Left ventricle myocardium inferior (tissue), 1 donor: ENCODE results near the gene EIF2A. TPM values are rescaled to one million over a fixed set of nuclear protein-coding genes. Genes with fewer than 3 reads are reported as not detected.
"Not testable (repeated sequence)": the region's sequence is repeated elsewhere in the genome, so short reads cannot be mapped to it uniquely, and the experiment has no call there.

Experiments used
- DNase-seq: peaks from one replicate; pipeline ENCODE4 v3.0.0-alpha.2; 2020
- H3K27ac ChIP-seq: fragments of 200-600 bp; replicated peaks from 2 replicates; pipeline ENCODE4 v1.8.0; 2021
- H3K27me3 ChIP-seq: fragments of 200-600 bp; 2 replicates; pipeline ENCODE4 v1.8.0; 2021; ENCODE audit warnings: low read depth
- H3K36me3 ChIP-seq: fragments of 200-600 bp; 2 replicates; pipeline ENCODE4 v1.8.0; 2021
- H3K4me1 ChIP-seq: fragments of 200-600 bp; 2 replicates; pipeline ENCODE4 v1.8.0; 2021
- H3K4me3 ChIP-seq: fragments of 200-600 bp; 2 replicates; pipeline ENCODE4 v1.8.0; 2021; ENCODE audit warnings: mild to moderate bottlenecking, moderate library complexity
- H3K9me3 ChIP-seq: fragments of 200-600 bp; replicated peaks from 2 replicates; pipeline ENCODE4 v1.8.0; 2021
- intact Hi-C: fragments of 100-400 bp; cut with micrococcal nuclease; formaldehyde crosslinking; loops from one replicate; pipeline ENCODE4 v1.11.0; 2022
- total RNA-seq: library from RNA; stranded (reverse); fragmentation: NEBNext Ultra II Directional; extraction: Animal tissue kit (Norgen Biotek cat#: 25700); gene quantifications from one replicate; pipeline ENCODE4 v1.2.1, GENCODE V29; 2021
- TF ChIP-seq, protein P1 (sequence below): fragments of 200-600 bp; IDR thresholded peaks from 2 replicates; pipeline ENCODE4 v1.8.0; 2021; ENCODE audit warnings: antibody characterized with exemption, mild to moderate bottlenecking, borderline replicate concordance
- donor health status: DM: no; HTN: yes; CAD: no; lungs with severe emphysema.

The EIF2A gene
- total RNA-seq, 1 donor from 2014 or later = 71.6 TPM

DNA sequence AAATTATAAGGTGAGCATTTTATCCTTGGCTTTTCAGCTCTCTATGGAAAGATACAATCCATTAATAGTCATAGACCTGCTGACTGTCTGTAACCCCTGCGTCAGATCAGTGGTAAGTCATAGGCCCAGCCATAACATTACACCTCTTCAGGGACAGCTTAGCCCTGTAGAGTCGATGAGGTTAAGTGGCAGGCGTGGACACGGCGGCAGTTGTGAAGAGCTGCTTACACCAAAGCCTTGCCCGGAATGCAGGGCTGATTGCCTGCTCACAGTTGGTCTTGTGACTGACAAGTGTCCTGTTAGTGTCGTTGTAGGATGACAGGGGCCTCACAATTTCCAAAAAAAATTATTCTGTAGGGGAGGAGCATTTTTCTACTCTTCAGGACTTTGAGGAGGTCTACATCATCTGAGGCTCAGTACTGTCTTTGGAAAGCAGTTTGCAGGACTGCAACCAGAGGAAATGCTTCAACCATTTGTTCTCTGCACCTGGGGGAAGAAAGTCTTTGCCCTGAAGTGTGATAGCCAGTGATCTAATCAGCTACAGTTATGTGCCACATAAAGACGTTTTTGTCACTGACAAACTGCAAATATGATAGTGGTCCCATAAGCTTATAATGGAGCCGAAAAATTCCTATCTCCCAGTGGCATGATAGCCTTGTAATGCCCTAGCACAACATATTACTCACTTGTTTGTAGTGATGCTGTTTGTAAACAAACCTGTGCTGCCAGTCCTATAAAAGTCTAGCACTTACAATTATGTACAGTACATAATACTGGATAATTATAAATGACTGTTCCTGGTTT lies 41.6 kb downstream of the EIF2A start:
- TF ChIP-seq, protein P1, sequence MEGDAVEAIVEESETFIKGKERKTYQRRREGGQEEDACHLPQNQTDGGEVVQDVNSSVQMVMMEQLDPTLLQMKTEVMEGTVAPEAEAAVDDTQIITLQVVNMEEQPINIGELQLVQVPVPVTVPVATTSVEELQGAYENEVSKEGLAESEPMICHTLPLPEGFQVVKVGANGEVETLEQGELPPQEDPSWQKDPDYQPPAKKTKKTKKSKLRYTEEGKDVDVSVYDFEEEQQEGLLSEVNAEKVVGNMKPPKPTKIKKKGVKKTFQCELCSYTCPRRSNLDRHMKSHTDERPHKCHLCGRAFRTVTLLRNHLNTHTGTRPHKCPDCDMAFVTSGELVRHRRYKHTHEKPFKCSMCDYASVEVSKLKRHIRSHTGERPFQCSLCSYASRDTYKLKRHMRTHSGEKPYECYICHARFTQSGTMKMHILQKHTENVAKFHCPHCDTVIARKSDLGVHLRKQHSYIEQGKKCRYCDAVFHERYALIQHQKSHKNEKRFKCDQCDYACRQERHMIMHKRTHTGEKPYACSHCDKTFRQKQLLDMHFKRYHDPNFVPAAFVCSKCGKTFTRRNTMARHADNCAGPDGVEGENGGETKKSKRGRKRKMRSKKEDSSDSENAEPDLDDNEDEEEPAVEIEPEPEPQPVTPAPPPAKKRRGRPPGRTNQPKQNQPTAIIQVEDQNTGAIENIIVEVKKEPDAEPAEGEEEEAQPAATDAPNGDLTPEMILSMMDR = no peak
- Histone ChIP-seq H3K36me3 (peaks cover 27% of the 10 kb centered on the region), H3K4me1 (peaks cover 12% of the 10 kb centered on the region), H3K4me3 (peak overlapping the region; percentile 6), H3K27me3 (no peaks in the 10 kb centered on the region), H3K27ac (peak overlapping the region; percentile 80), H3K9me3 (no peaks in the 10 kb centered on the region)
- DNase-seq = peak; percentile 51
- intact Hi-C loops = no loop called here

DNA sequence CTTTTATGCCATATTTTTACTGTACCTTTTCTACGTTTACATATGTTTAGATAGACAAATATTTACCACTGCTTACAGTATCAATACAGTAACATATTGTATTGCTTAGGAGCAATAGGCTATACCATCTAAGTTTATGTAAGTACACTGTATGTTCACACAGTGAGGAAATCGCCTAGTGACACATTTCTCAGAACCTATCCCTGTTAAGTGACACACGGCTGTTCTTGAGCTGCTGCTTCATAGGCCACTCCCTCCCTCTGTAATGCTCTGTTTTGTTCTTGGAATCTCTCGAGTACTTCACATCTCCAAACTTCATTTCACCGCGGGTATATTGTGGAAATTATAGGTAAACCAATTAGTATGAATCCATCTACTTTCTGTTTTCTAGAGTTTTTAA lies 43.2 kb downstream of the EIF2A start:
- no peak for DNase-seq
- Histone ChIP-seq H3K9me3 (no peaks in the 10 kb centered on the region), H3K27ac (no peak overlapping the region), H3K36me3 (peaks cover 12% of the 10 kb centered on the region), H3K27me3 (no peaks in the 10 kb centered on the region), H3K4me1 (peaks cover 12% of the 10 kb centered on the region), H3K4me3 (no peak overlapping the region)
- intact Hi-C loops = no loop called here
- TF ChIP-seq, protein P1 = no peak

DNA sequence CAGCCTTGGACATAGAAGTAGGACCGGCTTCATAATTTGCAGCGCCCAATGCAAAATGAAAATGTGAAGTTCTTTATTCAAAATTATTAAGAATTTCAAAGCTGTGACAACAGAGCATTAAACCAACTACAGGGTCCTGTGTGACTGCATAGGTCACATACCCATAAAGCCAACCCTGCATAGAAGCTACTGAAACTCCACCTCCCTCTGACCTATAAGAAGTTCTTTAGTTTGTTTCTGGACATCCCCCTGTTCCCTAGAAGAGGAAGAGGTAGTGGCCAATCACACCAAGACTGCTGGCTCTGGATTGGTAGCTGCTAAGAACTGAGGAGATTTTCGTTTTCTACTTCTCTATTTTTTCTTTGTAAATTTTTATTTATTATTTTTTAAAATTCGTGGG lies 47.6 kb downstream of the EIF2A start:
- no peak for DNase-seq
- TF ChIP-seq, protein P1 = no peak
- H3K27me3 ChIP-seq = no peaks in the 10 kb centered on the region
- H3K4me3 ChIP-seq = no peak overlapping the region
- H3K4me1 ChIP-seq = peaks cover 2% of the 10 kb centered on the region
- H3K27ac ChIP-seq = no peak overlapping the region
- H3K36me3 ChIP-seq = no peaks in the 10 kb centered on the region
- no peaks in the 10 kb centered on the region for H3K9me3 ChIP-seq
- intact Hi-C loops = no loop called here

DNA sequence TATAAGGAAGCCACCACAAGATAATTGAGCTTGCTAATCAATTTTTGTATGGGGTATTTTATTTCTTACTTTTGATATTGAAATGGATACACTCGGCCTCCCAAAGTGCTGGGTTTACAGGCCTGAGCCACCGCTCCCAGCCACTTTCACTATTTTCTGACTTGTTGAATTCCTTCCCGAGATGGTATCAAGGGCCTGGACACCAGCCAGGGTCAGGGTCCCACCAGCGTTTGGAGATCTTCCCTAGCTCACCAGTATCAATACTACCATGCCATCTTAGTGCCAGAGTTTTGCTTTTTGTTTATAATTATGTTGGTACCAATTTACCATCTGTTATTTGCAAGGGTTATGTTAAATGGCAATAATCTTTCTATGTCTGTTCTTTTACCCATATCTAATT lies 51.1 kb downstream of the EIF2A start:
- intact Hi-C loops = no loop called here
- H3K27me3 ChIP-seq = no peaks in the 10 kb centered on the region
- H3K36me3 ChIP-seq = no peaks in the 10 kb centered on the region
- H3K27ac ChIP-seq = no peak overlapping the region
- TF ChIP-seq, protein P1 = no peak
- DNase-seq = no peak
- H3K4me3 ChIP-seq = no peak overlapping the region
- no peaks in the 10 kb centered on the region for H3K9me3 ChIP-seq
- peaks cover 19% of the 10 kb centered on the region for H3K4me1 ChIP-seq

DNA sequence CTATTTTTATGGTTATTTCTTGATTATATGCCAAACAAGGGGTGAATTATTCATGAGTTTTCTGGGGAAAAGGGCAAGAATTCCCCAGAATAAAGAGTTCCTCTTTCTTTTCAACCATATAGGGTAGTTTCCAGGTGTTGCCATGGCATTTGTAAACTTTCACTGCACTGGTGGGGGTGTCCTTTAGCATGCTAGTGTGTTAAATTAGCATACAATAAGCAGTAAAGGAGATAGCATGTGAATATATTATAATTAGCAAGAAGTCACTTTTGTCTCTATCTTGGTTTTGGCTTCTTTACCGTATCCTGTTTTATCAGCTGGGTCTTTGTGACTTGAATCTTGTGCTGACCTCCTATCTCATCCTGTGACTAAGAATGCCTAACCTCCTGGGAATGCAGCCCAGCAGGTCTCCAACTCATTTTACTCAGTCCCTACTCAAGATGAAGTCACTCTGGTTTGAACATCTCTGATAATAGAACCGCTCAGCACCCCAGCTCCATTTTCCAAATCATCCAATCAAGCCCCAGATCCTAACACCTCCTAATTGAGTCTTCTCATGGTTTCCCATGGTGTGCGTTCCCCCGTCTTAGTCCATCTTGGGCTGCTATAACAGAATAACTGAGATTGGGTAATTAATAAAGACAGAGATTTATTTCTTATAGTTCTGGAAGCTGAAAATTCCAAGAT lies 53.2 kb downstream of the EIF2A start:
- no peaks in the 10 kb centered on the region for H3K9me3 ChIP-seq
- H3K4me1 ChIP-seq = peaks cover 38% of the 10 kb centered on the region
- H3K27me3 ChIP-seq = no peaks in the 10 kb centered on the region
- TF ChIP-seq, protein P1 = no peak
- intact Hi-C loops = loop anchor here (10.0 kb wide), 1 partner anchor 55 kb away; the partner anchor contains the start of genes EIF2A and SERP1
- H3K36me3 ChIP-seq = no peaks in the 10 kb centered on the region
- H3K27ac ChIP-seq = peak overlapping the region; percentile 28
- no peak overlapping the region for H3K4me3 ChIP-seq
- DNase-seq = no peak

DNA sequence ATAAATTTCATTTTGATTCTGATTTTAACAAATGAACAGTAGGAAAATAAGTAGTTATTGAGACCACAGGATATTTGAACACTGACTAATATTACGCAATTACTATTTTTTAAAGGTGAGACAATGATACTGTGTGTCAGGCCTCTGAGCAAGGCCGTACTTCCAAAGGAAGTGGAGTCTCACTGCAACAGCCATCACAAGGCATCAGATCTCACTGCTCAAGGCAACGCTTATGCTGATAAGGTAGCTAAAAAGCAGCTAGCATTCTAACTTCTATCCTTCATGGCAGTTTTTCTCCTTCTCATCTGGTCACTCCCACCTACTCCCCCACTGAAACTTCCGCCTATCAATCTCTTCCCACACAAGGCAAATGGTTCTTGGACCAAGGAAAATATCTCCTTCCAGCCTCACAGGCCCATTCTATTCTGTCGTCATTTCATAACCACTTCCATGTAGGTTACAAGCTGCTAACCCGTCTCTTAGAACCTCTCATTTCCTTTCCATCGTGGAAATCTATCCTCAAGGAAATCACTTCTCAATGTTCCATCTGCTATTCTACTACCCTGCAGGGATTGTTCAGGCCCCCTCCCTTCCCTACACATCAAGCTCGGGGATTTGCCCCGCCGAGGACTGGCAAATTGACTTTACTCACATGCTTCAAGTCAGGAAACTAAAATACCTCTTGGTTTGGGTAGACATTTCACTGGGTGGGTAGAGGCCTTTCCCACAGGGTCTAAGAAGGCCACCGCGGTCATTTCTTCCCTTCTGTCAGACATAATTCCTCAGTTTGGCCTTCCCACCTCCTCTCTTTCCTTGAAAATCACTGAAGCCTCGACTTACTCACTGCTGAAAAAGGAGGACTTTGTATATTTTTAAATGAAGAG lies 54.3 kb downstream of the EIF2A start:
- intact Hi-C loops = loop anchor here (10.0 kb wide), 1 partner anchor 56 kb away; the partner anchor contains the start of genes EIF2A and SERP1
- peaks cover 50% of the 10 kb centered on the region for H3K4me1 ChIP-seq
- not testable (repeated sequence) for H3K4me3 ChIP-seq, H3K9me3 ChIP-seq, H3K36me3 ChIP-seq, DNase-seq, H3K27me3 ChIP-seq, H3K27ac ChIP-seq
